NCI-H510A (cell line): ENCODE results near the gene TGM5.
"Not testable (repeated sequence)": the region's sequence is repeated elsewhere in the genome, so short reads cannot be mapped to it uniquely, and the experiment has no call there.

ENCODE experiments used
- DNase-seq: peaks from one replicate; lab custom pipeline; 2025; lab: John Stamatoyannopoulos, UW

Gene TGM5

GRCh38 chr15:43276563-43277200 is 10.0 kb upstream of the TGM5 start:
- DNase-seq, result no peak

GRCh38 chr15:43275740-43276562 is 9.2 kb upstream of the TGM5 start:
- no peak for DNase-seq

- no peak for DNase-seq
Measured at GRCh38 chr15:43274136-43274535, 7.4 kb upstream of the TGM5 start.

- no peak for DNase-seq
Measured at GRCh38 chr15:43273243-43273642, 6.5 kb upstream of the TGM5 start.

GRCh38 chr15:43271908-43272307 is 5.2 kb upstream of the TGM5 start:
- not testable (repeated sequence) for DNase-seq

- DNase-seq, result no peak
Measured at GRCh38 chr15:43270676-43271306, 4.1 kb upstream of the TGM5 start.

- DNase-seq, result no peak
Measured at GRCh38 chr15:43270113-43270665, 3.5 kb upstream of the TGM5 start.

- no peak for DNase-seq
Measured at GRCh38 chr15:43268111-43269105, 1.7 kb upstream of the TGM5 start.

- DNase-seq, result no peak
Measured at GRCh38 chr15:43267439-43267838, 711 bp upstream of the TGM5 start.

- no peak for DNase-seq
Measured at GRCh38 chr15:43266386-43266785, 342 bp downstream of the TGM5 start.

GRCh38 chr15:43260011-43260615 is 6.6 kb downstream of the TGM5 start:
- DNase-seq, result no peak

- no peak for DNase-seq
Measured at GRCh38 chr15:43258781-43259180, 7.9 kb downstream of the TGM5 start.

- DNase-seq, result no peak
Measured at GRCh38 chr15:43256341-43256740, 10.4 kb downstream of the TGM5 start.

GRCh38 chr15:43255376-43255775 is 11.4 kb downstream of the TGM5 start:
- DNase-seq, result no peak

- DNase-seq, result no peak
Measured at GRCh38 chr15:43253431-43254403, 13.0 kb downstream of the TGM5 start.

GRCh38 chr15:43251871-43252250 is 14.9 kb downstream of the TGM5 start:
- DNase-seq, result no peak

- DNase-seq, result no peak
Measured at GRCh38 chr15:43251185-43251870, 15.4 kb downstream of the TGM5 start.

- no peak for DNase-seq
Measured at GRCh38 chr15:43250785-43251184, 15.9 kb downstream of the TGM5 start.

- no peak for DNase-seq
Measured at GRCh38 chr15:43249699-43250203, 17.0 kb downstream of the TGM5 start.
